ENCODE measurements around the gene ALDH7A1. TPM values are rescaled to one million over a fixed set of nuclear protein-coding genes. Genes with fewer than 3 reads are reported as not detected.

Gene ALDH7A1
- total and polyA plus RNA-seq, 8 donors = 15.9 to 28.7 (median 22.7) TPM

DNA sequence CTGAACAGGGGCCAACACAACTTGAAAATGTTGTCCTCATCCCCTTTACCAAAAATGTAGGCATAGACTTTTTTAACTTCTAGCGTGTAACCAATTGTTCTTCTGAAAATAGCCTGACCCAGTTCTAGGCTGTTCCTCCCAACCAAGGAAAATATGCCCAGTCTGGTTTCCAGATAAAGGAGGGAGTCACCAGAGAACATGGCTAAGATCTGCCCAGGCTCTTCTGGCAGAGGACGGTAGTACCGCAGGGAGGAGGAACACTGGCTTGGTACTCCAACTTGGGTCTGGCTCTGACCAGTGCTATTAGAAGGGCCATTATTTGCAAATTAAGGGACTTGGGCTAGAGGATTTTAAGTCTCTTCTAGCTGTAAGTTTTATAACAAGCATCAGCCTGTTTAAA, 108.7 kb downstream of the ALDH7A1 start:
- Histone ChIP-seq H3K4me1 (no peaks in the 10 kb centered on the region), H3K9me3 (no peaks in the 10 kb centered on the region), H3K27ac (no peak overlapping the region), H3K27me3 (no peaks in the 10 kb centered on the region), H3K4me3 (no peak overlapping the region), H3K36me3 (peaks cover 0 to 63% (median 16%) of the 10 kb centered on the region in 3 donors)
- 91 to 96% methylated on average over 3 of the region's 3 CpGs for WGBS, 2 donors
- TF ChIP-seq, protein P1, sequence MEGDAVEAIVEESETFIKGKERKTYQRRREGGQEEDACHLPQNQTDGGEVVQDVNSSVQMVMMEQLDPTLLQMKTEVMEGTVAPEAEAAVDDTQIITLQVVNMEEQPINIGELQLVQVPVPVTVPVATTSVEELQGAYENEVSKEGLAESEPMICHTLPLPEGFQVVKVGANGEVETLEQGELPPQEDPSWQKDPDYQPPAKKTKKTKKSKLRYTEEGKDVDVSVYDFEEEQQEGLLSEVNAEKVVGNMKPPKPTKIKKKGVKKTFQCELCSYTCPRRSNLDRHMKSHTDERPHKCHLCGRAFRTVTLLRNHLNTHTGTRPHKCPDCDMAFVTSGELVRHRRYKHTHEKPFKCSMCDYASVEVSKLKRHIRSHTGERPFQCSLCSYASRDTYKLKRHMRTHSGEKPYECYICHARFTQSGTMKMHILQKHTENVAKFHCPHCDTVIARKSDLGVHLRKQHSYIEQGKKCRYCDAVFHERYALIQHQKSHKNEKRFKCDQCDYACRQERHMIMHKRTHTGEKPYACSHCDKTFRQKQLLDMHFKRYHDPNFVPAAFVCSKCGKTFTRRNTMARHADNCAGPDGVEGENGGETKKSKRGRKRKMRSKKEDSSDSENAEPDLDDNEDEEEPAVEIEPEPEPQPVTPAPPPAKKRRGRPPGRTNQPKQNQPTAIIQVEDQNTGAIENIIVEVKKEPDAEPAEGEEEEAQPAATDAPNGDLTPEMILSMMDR (IDR thresholded peaks at IDR 0.05) = no peak
- ATAC-seq (no peak), DNase-seq (no peak), FAIRE-seq (no peak)
- intact Hi-C loops (cut with DNase I) = no loop called here

DNA sequence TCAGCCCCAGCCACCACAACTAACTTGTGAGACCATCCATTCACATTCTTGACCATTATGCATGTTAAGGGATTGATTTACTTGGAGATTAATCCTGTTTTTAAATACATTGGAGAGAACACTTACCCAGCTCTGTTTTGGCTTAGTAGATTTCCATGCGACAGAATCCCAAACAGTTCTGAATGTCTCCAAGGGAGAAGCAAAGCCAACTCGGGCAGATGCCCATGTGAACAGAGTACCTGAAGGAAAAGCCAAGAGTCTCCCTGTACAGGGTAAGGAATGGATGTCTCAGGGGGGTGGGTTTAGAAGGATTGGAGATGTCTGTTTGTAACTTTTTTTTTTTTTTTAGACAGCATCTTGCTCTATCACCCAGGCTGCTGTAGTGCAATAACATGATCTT, 110.8 kb downstream of the ALDH7A1 start:
- DNase-seq (no peak), FAIRE-seq (no peak), ATAC-seq (no peak)
- TF ChIP-seq, protein P1 (IDR thresholded peaks at IDR 0.05) = no peak
- H3K36me3 ChIP-seq = peaks cover 0 to 61% (median 18%) of the 10 kb centered on the region in 3 donors
- no peak overlapping the region for H3K27ac ChIP-seq
- intact Hi-C loops (cut with DNase I) = no loop called here
- 93 to 94% methylated on average over 2 of the region's 2 CpGs for WGBS, 2 donors
- no peaks in the 10 kb centered on the region for H3K9me3 ChIP-seq
- H3K4me1 ChIP-seq = no peaks in the 10 kb centered on the region
- H3K27me3 ChIP-seq = no peaks in the 10 kb centered on the region
- no peak overlapping the region for H3K4me3 ChIP-seq

DNA sequence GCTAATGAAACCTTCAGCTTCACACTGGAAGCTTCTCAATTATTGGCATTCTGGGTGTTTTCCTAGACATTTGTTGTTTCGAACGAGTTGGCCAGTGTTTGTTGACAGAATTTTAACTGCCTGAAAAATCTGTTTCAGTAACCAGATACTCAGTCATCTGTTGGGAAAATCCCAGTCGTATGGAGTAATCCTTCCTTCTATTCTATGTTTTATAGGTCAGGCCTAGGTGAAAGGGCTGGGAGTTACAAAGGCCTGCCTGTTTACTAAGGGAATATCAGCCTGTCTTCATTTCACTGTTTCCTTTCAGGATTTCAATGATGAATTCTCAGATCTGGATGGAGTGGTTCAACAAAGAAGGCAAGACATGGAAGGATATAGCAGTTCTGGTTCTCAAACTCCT, 111.9 kb downstream of the ALDH7A1 start:
- H3K36me3 ChIP-seq = peaks cover 0 to 56% (median 18%) of the 10 kb centered on the region in 3 donors
- ATAC-seq (no peak), FAIRE-seq (no peak), DNase-seq (no peak)
- peaks cover 0 to 4% (median 0%) of the 10 kb centered on the region in 3 donors for H3K4me1 ChIP-seq
- TF ChIP-seq, protein P1 (IDR thresholded peaks at IDR 0.05) = no peak
- WGBS, 2 donors = 66% methylated on average over 3 of the region's 3 CpGs
- H3K27me3 ChIP-seq = no peaks in the 10 kb centered on the region
- no peaks in the 10 kb centered on the region for H3K9me3 ChIP-seq
- intact Hi-C loops (cut with DNase I) = no loop called here
- no peak overlapping the region for H3K27ac ChIP-seq
- no peak overlapping the region for H3K4me3 ChIP-seq

DNA sequence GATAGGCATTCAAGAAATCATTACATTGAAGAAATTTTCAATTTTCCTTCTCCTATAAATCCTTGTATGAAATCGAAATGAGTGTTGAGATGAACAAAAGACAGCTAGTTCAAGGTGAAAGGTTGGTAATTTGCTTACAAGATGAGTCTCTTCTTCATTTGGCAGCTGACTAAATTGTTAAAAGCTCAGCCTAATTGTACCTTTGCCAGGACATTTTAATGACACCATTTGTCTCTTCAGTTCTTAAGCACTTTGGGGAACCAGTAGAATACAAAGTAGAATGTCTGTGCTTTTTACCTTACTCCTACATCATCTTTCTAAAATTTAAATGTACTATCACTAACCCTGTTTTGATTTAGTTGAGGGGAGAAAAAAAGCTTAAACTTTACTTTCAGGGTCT, 112.4 kb downstream of the ALDH7A1 start:
- H3K9me3 ChIP-seq = no peaks in the 10 kb centered on the region
- no peaks in the 10 kb centered on the region for H3K27me3 ChIP-seq
- peaks cover 0 to 50% (median 17%) of the 10 kb centered on the region in 3 donors for H3K36me3 ChIP-seq
- TF ChIP-seq, protein P1 (IDR thresholded peaks at IDR 0.05) = no peak
- DNase-seq (no peak), FAIRE-seq (no peak), ATAC-seq (no peak)
- WGBS, 2 donors = 68 to 73% methylated on average over 1 of the region's 1 CpG
- intact Hi-C loops (cut with DNase I) = no loop called here
- peaks cover 0 to 9% (median 0%) of the 10 kb centered on the region in 3 donors for H3K4me1 ChIP-seq
- no peak overlapping the region for H3K27ac ChIP-seq
- no peak overlapping the region for H3K4me3 ChIP-seq

DNA sequence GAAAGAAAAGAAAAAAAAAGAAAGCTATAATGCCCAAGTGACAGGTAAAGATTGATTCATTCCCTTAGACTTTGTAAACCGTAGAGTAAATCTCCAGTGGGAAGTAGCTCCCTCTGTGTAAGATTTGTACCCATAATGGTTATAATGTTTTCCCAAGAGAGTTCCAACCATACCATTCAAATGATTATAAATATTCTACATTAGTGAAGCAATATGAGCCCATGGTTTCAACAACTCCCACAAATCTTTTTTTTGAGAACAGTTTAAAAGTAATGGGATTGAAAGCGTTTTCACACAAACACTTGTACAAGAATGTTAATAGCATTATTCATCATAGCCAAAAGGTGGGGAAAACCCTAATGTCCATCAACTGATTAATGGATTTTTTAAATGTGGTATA, 113.8 kb downstream of the ALDH7A1 start:
- ATAC-seq = no peak
- no peak for FAIRE-seq

More for the DNA sequence above, 113.8 kb downstream of the ALDH7A1 start:
- H3K36me3 ChIP-seq = peaks cover 0 to 37% (median 6%) of the 10 kb centered on the region in 3 donors
- peaks cover 0 to 9% (median 0%) of the 10 kb centered on the region in 3 donors for H3K4me1 ChIP-seq
- DNase-seq = no peak
- H3K9me3 ChIP-seq = no peaks in the 10 kb centered on the region
- WGBS, 2 donors = 72 to 74% methylated on average over 2 of the region's 2 CpGs
- H3K27me3 ChIP-seq = no peaks in the 10 kb centered on the region
- no peak overlapping the region for H3K4me3 ChIP-seq
- intact Hi-C loops (cut with DNase I) = no loop called here
- TF ChIP-seq, protein P1 (IDR thresholded peaks at IDR 0.05) = no peak
- H3K27ac ChIP-seq = no peak overlapping the region

Other genes with a start within 250 kb of the ALDH7A1 start
- 10 to 100 TPM in 1 of 6 donors, 1 to 10 TPM in 5; 4.5 to 10.3 (median 6.5) TPM for gene GRAMD2B, start 171.8 kb downstream of the ALDH7A1 start, total RNA-seq
- 10 to 100 TPM in 1 of 2 donors, 1 to 10 TPM in 1; 4.4 to 11.8 TPM for gene GRAMD2B, start 171.8 kb downstream of the ALDH7A1 start, polyA plus RNA-seq
- 10 to 100 TPM in 4 of 6 donors, 1 to 10 TPM in 2; 5.7 to 17.8 (median 11.8) TPM for gene PHAX, start 5.7 kb upstream of the ALDH7A1 start, total RNA-seq
- gene PHAX, start 5.7 kb upstream of the ALDH7A1 start, polyA plus RNA-seq = 1 to 10 TPM; 5.0 to 9.7 TPM
- 1 to 10 TPM; 1.5 to 7.5 (median 4.3) TPM for gene LMNB1, start 181.9 kb upstream of the ALDH7A1 start, total RNA-seq
- gene LMNB1, start 181.9 kb upstream of the ALDH7A1 start, polyA plus RNA-seq = 1 to 10 TPM in 1 of 2 donors, under 1 TPM in 1; 0.72 to 3.2 TPM

Data from pancreas (tissue), 10 donors.